NCI-H526 treated with DMSO at 0.1 percent for 48 hours (cell line): ENCODE measurements around the gene MTHFS.
"Not testable (repeated sequence)": the region's sequence is repeated elsewhere in the genome, so short reads cannot be mapped to it uniquely, and the experiment has no call there.

ENCODE experiments used
- DNase-seq: peaks from one replicate; lab custom pipeline; 2025; lab: John Stamatoyannopoulos, UW

Gene MTHFS

DNA sequence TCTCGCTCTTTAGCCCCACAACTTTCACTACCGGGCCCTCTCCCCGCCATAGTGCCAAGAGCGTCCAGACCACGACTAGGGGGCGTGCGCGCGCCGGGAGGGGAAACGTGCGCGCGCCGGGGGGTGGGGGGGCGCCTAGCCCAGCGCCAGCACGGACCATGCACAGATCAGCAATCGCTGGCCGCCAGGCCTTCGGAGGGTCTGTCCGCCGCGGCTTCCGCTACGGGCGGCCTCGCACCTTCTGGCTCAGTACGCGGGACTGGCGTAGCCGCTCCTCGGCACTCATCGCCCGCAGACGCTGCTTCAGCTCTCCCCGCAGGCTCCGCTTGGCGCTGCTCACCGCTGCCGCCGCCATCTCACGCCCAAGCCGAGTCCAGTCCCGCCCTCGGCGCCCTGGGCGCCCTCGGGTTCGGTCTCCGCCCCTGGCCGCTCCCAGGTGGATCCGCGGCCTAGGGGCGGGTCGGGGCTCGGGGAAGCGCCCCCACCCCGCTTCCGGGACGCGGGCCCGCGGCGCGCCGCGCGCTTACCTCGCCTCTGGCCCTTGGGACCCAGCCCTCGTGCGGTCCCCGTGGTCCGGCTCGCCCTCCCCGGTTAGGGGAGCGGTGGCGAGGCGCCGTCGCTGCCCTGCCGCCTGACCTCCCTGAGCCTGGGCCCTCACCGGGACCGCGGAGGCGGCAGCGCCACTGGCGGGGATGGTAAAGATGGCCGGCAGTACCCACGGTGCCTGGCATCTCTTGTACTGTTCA lies at the start of gene MTHFS:
Gene MTHFS (minus strand): TSS at position 381 of the 746 bp plus-strand sequence. CDS start 26 bp downstream, at position 355.
- peak; percentile 78 for DNase-seq

DNA sequence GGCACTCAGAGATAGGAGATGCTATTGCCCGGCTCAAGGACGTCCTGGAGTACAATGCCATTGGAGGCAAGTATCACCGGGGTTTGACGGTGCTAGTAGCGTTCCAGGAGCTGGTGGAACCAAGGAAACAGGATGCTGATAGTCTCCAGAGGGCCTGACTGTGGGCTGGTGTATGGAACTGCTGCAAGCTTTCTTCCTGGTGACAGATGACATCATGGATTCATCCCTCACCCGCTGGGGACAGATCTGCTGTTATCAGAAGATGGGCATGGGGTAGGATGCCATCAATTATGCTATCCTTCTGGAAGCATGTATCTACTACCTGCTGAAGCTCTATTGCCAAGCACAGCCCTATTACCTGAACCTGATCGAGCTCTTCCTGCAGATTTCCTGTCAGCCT lies 47.8 kb upstream of the MTHFS start:
- DNase-seq = no peak

DNA sequence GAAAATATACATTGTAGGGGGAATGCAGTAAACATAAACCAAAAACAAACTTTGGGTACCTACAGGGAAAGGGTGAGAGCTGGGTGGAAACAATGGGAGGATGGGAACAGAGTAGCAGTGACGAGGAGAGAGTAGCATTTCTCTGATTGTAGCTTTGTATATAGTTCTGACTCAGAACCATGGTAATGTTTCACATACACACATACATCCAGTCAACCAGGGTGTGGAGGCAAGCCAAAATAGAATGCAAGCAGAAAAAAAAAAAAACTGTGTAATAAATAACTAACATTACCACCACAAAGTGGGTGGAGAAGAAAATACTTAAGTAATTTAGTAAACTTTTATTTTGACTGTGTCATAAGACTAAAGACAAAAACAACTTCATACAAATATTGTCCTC lies 47.0 kb upstream of the MTHFS start:
- DNase-seq = no peak

DNA sequence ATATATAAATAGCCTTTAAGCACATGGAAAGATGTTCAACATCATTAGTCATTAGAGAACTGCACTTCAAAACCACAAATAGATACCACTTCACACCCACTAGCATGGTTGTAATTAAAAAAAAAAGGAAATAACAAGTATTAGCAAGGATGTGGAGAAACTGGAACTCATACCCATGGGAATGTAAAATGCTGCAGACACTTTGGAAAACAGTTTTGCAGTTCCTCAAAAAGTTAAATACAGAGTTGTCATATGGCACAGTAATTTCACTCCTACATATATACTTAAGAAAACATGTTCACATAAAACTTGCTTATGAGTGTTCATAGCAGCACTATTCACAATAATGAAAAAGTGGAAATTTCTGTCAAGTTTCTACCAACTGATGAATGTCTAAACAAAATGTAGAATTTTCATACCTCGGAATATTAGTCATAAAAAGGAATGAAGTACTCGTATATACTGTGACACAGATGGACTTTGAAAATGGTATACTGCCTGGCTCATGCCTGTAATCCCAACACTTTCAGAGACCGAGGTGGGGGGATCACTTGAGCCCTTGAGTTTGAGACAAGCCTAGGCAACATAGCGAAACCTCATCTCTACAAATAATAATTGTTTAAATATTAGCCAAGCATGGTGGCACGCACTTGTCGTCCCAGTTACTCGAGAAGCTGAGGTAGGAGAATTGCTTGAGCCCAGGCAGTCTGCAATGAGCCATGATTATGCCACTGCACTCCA lies 46.1 kb upstream of the MTHFS start:
- no peak for DNase-seq

DNA sequence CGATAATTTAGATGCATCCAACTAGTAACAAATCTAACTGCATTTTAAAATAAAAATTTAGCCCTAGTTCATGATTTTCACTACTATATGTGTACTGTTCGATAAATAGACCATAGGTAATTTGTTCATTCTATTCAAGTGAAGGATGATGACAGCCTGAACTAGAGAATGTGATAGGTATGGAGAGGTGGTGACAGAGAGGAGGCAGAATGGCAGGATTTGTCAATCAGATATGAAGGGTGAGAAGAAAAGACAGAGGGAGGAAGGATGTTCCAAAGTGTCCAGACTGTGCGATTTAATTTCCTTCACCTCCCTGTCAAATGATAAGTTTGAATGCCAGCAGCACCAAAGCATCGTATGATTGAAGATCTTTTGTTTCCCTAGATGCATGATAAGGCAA lies 42.6 kb upstream of the MTHFS start:
- DNase-seq = no peak

DNA sequence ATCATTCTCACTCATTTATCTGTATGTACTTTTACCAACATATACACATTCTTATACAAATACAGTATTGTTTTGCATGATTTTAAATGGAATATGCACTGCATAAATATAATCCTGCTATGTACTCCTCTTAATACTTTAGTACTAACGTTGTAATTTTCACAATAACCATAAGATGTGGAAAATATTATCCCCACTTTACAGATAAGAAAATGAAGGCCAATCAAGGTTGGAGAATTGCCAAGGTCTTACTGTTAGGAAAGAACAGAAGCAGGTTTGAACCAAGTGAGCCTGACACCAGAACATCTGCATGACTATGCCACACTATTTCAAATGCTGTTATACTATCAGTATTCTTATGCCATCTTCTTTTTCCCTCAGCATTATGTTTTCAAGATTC lies 41.3 kb upstream of the MTHFS start:
- DNase-seq = no peak

DNA sequence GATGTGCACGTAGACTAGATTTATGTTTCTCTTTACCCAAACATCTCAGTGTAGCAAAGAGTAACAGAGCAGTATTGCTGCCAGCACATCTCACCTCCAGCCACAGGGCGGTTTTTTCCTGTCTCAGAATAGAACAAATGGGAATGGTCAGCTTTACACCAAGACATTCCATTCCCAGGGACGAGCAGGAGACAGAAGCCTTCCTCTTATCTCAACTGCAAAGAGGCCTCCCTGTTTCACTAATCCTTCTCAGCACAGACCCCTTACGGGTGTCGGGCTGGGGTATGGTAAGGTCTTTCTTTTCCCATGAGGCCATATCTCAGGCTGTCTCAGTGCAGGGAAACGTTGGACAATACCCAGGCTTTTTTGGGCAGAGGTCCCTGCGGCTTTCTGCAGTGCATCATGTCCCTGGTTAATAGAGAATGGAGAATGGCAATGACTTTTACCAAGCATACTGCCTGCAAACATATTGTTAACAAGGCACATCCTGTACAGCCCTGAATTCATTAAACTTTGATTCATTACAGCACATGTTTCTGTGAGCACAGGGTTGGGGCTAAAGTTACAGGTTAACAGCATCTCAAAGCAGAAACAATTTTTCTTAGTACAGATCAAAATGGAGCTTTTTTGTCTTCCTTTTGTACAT lies 38.9 kb upstream of the MTHFS start:
- not testable (repeated sequence) for DNase-seq

DNA sequence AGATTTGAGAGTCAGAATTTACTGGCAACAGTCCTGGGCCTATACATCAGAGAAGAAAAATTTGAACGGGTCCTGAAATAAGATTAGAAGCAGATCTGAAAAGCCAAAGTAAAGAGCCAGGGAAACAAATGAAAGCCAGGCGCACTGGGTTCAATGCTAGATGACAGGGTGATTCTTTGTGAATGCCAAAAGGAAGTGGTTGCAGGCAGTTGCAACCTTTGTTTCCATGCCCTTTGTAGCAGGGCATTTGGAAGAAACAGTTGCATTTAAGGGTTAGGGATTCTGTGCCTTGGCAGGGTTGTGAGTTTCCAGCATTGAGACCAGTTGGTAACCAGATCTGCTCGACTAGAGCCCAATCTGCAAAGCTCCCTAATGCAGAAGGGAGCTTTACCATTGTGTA lies 36.4 kb upstream of the MTHFS start:
- DNase-seq = no peak

DNA sequence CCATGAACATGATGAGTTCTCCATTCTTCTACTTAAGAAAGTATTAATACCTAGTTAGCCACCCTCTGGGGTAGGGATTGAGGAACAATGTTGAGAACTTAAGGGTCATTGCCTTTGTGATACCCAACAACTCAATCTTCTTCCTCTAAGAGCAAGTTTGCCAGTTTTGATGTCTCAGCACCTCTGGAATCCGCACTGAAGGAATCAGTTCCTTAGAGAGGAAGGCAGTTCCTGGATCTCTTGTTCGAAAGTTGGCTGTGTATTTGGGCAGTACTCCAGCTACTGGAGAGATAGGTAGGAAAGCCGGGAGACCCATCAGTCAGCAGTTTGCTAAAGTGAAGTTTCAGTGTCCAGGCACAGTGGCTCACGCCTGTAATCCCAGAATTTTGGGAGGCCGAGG lies 35.6 kb upstream of the MTHFS start:
- DNase-seq = no peak

DNA sequence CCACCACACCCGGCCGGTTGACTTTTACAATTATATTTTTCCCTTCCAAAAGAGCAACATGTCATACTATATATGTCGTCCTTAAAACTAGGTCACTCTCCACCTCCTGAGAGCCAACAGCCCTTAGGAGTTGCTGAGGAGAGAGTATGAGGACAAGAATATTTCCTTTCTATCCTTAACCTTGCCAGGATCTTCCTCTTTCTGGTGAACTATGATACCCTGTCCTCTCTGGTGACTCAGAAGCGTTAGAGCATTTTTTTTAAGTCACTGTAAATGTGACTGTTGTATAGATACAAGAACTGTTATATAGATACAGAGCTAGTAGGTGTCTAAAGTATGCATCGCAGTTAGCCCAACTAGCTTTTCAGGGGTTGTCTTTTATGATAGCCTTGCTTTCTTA lies 33.7 kb upstream of the MTHFS start:
- DNase-seq = no peak

DNA sequence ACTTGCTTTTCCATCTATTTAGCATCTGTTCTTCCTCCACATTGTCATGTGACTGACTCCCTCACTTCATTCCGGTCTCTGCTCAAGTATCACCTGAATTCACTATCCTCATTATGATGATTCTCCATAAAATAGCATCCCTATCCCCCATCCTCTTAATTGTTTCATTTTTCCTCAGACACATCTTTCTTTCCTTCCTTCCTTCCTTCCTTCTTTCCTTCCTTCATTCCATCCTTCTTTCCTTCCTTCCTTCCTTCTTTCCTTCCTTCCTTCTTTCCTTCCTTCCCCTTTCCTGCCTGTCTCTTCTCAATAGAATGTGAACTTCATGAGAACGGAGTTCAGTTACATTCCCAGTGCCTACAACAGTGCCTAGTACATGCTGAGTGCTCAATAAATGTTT lies 32.6 kb upstream of the MTHFS start:
- no peak for DNase-seq

DNA sequence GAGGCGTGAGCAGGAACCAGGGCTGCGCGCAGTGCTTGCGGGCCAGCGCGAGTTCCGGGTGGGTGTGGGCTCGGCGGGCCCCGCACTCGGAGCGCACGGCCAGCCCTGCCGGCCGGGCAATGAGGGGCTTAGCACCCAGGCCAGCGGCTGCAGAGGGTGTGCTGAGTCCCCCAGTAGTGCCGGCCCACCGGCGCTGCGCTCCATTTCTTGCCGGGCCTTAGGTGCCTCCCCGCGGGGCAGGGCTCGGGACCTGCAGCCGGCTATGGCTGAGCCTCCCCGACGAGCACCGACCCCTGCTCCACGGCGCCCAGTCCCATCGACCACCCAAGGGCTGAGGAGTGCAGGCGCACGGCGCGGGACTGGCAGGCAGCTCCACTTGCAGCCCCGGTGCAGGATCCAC lies 29.3 kb upstream of the MTHFS start:
- DNase-seq = not testable (repeated sequence)

DNA sequence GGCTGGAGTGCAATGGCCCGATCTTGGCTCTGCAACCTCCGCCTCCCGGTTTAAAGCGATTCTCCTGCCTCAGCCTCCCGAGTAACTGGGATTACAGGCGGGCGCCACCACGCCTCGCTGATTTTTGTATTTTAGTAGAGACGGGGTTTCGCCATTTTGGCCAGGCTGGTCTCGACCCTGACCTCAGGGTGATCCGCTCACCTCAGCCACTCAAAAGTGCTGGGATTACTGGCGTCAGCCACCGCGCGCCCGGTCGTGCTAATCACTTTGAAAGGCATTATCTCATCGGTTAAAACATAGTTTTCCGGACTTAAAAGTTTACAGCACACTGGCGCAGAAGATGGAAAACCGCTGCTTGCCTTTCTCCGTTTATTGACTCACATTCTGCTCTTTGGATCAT lies 27.6 kb upstream of the MTHFS start:
- no peak for DNase-seq

DNA sequence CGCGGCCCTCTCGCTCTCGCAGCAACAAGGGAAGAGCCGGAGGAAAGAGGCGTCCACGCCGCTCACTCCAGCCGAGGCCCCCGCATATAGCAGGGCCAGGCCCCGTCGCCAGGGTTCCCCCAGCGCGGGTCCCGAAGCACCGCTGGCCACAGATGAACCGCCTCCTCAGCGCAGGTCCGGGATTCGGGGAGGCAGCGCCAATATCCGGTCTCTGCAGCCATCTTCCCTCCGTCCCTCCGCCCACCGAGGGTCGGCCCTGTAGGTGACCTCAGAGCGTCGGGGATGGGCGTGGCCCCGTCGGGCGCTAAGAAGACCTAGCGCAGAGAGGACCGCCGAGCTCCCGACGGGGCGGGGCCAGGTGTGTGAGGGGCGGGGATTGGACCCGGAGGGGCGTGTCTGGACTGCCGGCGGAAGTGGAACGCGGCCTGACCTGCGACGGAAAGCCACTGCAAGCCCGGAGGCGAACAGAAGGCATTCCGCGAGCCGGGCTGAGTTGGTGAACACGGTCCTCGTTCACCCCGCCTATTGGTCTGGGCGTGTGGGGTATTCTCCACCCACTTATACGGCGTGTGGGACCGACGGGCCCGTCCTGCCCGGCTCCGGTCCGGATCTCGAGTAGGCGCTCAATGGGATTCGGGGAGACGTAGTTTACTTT lies 26.8 kb upstream of the MTHFS start:
- peak; percentile 97 for DNase-seq

DNA sequence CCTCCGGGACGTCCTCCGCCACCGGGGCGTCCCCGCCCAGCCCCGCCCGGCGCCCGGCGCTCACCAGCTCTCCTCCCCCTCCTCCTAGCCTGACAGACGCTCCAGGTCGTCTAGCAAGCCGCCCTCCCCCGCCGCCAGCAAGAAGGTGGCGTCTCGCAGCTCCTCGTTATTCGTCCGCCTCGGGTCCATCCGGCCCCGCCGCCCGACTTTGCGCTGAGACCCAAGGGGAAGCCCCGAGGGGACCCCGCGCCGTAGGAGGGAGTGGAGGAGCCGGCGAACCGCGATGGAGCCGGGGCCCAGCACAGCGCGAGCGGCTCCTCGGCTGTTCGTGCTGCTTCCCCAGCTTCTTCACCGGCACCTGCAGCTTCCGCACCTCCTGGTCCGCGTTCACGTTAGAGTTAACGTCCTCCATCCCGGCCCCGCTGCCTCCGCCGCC lies 26.3 kb upstream of the MTHFS start:
- DNase-seq = peak; percentile 56

DNA sequence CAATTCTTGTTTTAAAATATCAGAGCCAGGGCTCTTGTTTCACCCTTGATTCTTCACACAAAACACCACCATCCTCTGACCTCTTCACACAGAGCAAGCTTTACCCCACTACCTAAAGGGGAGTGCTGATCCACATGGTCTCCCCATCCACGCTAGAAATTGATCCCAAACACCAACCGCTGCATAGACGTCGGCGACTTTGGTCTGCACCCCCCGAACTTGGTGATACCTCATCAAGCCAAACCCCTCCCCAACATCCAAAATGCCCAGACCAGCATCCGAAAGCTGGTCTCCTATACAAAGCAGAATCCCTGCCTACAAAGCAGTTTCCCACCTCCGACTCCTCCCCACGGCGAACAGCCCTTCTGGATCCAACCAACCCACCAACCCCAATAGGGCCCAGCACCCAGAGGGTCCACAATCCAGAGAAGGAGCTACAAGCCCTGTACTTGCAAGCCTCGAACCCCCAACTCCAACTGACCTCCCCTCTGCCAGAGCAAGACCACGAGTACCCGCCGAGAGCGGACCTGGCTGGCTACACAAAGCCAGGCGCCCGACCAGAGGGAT lies 25.8 kb upstream of the MTHFS start:
- DNase-seq = no peak

DNA sequence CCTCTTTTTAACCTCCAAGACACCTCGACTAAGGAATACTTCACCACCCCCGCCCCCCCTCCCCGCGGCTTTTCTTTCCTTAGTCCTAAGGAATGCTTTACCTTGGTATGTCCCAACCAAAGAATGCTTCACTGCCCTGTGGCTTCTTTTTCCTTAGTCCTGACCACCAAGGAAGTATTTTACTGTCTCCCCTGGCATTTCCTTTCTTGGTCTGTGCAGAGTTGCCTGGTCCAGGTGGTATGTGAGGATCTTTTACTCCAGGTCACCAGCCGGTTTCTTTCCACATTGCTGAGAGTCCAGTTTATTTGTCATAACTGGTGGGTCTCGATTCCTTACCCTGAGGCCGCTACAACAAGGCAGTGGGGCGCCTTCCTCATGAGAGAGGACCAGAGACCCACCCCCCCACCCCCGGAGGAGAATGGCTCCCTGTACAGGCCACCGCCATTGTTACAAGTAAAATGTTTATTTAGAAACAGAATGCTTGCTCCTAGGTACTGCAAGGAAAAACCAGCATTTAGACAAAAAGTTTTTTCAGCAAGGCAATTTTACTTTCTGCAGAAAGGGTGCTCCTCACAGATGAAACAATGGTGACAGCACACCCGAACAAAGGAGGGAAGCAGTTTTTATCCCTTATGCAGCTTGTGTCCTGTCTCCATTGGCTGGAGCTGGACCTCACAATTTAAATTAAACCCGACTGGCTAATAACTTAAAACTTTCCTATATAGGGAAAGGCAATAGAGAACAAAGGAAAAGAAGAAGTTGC lies 23.1 kb upstream of the MTHFS start:
- DNase-seq = no peak

DNA sequence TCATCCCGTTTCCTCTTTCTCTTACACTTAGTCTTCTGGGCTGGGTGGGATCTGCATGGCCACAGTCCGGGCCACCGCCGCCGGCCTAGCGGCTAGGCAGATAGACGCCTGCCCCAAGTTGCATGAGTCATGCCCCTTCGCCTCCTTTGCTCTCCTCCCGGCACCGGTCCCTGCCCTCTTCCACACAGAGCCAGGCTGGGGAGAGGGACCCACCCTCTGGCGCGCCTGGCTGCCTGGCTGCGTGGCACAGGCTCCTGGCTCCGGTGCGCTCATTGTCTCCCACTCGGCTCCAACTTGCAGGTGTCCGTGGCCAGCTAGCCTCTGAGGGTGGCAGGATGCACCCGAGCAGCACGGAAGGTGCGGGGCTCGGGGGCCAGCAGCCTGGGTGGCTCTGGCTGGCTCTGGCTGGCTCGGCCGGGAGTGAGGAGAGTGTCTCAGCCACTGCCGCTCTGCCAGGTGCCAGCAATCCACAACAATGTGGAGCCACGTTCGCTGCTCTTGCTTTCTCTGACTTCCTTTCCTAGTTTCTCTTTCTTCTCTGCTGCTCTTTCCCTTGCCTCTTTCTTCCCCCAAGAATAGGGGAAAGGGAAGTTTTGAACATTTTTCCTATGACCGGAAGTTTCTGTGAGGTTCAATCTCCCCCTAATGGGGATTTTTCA lies 22.4 kb upstream of the MTHFS start:
- no peak for DNase-seq

DNA sequence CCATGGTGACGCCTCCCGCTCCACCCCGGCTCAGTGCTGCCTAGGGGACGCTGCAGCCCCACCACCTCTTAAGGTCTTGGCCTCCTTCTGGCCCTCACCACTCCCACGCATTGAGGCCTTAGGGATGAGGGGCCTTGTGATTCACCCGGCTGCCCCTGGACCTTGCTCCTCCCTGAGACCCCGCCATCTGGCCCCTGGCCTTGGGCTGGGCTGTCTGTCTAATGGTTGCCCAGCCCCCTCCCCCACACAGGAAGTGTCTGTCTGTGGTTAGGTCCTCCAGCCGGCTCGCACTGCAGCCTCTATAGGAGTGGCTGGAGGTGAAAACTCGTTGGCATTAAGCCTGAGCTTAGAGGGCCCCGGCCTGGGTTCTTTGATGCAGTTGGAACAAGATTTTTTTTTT lies 21.5 kb upstream of the MTHFS start:
- DNase-seq = no peak

DNA sequence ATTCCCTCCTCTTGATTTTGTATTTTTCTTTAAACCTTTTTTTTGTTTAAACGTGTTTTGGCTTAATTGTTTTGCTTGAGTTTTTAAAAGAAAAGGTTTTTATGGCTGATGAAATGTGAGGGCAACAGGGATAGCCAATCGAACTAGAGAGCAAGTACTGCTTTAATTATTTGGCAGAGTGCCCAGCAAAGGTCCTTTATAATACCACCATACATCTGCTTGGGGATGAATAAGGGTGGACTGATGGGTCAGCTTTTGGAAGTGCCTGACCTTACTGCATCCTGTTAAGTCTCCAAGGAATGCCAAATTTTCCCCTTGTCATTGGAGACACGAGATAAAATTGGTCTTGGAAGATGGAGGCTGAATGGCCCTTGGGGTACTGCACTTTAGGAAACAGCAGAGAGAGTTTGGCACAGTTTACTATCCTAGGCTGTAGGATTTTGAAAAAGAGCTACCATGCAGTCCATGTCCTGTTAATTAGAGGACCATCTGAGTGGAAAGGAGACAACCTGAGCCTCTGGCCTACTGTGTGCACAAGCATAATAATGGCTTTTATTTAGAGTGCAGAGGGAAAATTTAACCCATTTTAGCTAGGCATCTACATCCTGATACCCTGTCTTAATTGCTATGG lies 19.8 kb upstream of the MTHFS start:
- no peak for DNase-seq
